Activated CD8-positive, alpha-beta memory T cell treated with anti-CD3 and anti-CD28 coated beads, Interleukin-2, amount 50 U/mL, for 24 hours (primary cell): Measurements from ENCODE around the gene TMIGD2.
"Not testable (repeated sequence)": the region's sequence is repeated elsewhere in the genome, so short reads cannot be mapped to it uniquely, and the experiment has no call there.

Experiments
- DNase-seq: peaks from one replicate; pipeline ENCODE4 v3.0.0-alpha.2; 2020; ENCODE audit errors: extremely low read depth

The TMIGD2 gene

DNA sequence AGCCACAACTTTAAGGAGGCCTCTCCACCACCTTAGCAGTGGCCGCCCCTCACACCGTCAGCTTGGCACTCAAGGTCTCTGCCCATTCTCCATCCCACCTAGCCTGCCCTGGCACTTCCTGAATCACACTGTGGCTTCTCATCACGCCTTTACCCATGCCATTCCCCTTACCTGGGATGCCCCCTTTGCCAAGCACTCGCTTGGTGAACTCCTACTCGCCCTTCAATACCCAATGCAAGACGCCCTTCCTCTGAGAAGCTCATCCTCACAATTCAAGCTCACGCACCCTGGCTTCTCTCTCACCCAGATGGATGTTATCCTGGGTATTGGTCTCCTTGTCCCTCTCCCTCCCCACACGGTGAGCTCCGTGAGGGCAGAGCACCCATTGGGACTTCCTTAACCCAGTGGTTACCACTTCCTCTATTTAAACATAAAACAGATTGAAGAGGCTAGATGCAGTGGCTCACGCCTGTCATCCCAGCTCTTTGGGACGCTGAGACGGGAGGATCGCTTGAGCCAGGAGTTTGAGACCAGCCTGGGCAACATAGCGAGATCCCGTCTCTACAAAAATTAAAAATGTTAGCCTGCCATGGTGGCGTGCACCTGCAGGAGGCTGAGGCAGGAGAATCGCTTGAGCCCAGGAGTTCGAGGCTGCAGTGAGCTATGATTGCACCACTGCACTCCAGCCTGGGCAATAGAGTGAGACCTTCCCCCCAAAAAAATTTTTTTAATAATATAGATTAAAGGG lies 35.8 kb downstream of the TMIGD2 start:
- DNase-seq, result no peak

DNA sequence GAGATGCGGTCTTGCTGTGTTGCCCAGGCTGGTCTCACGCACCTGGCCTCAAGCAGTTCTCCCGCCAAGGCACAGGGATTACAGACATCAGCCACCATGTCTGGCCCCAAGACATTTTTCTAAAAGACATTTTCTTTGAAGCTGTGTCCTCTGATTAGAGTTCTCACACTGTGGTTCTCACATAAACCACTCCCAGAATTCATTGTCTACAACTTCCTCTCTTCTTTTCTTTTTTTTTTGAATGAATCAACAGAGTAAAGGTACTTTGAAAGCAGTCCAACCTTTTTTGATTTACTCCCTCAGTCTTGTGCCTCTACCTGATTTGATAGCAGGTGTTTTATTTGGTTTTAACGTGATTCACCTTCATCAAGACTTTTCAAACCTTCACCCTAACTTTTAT lies 37.4 kb downstream of the TMIGD2 start:
- DNase-seq, result no peak

DNA sequence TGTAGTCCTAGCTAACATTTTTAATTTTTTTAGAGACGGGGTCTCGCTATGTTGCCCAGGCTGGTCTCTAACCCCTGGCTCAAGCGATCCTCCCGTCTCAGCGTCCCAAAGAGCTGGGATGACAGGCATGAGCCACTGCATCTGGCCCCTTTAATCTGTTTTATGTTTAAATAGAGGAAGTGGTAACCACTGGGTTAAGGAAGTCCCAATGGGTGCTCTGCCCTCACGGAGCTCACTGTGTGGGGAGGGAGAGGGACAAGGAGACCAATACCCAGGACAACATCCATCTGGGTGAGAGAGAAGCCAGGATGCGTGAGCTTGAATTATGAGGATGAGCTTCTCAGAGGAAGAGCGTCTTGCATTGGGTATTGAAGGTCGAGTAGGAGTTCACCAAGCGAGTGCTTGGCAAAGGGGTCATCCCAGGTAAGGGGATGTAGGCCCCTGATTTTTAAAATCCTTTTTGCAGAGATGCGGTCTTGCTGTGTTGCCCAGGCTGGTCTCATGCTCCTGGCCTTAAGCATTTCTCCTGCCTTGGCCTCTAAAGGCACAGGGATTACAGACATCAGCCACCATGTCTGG lies 41.5 kb downstream of the TMIGD2 start:
- DNase-seq, result no peak

DNA sequence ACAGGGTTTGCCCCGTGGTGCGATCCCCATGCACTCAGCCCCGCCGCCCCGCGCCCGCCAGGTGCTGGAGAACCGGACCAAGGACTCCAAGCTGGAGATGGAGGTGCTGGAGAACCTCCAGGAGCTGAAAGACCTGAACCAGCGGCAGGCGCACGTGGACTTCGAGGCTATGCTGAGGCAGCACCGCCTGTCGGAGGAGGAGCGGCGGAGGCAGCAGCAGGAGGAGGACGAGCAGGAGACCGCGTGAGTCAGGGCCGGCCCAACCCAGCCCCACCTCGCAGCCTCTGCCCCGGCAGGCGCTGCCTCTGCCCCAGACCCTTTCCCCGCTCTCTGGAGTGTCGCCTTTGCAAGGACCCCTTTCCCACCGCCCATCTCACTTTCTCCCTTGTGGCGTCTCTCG lies 44.0 kb downstream of the TMIGD2 start:
- no peak for DNase-seq

DNA sequence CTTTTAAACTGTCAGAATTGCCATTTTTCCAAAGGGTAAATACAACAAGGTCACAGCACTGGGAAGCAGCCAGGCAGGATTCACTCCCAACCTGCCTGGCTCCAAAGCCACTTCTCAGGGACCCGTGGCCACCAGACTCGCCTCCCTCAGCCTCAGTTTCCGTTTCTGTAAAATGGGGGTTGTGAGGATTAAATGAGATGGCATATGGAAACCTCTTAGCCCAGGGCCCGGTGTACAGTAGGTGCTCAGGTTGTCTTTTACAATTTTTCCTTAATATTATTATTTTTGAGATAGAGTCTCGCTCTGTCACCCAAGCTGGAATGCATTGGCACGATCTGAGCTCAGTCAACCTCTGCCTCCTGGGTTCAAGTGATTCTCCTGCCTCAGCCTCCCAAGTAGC lies 45.2 kb downstream of the TMIGD2 start:
- no peak for DNase-seq

DNA sequence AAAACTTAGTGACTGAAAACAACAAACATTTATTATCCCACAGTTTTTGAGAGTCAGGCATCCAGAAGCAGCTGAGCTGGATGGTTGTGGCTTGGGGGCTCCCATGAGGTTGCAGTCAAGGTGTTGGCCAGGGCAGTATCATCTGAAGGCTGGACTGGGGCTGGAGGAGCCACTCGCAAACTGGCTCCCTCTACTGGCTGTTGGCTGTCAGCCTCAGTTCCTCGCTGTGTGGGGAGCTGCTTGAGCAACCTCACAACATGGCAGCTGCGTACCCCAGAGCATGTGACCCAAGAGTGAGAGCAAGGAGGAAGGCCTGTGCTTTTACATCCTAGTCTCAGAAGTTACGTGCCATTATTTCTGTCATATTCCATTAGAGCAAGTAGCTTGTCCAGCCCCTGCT lies 45.6 kb downstream of the TMIGD2 start:
- no peak for DNase-seq

DNA sequence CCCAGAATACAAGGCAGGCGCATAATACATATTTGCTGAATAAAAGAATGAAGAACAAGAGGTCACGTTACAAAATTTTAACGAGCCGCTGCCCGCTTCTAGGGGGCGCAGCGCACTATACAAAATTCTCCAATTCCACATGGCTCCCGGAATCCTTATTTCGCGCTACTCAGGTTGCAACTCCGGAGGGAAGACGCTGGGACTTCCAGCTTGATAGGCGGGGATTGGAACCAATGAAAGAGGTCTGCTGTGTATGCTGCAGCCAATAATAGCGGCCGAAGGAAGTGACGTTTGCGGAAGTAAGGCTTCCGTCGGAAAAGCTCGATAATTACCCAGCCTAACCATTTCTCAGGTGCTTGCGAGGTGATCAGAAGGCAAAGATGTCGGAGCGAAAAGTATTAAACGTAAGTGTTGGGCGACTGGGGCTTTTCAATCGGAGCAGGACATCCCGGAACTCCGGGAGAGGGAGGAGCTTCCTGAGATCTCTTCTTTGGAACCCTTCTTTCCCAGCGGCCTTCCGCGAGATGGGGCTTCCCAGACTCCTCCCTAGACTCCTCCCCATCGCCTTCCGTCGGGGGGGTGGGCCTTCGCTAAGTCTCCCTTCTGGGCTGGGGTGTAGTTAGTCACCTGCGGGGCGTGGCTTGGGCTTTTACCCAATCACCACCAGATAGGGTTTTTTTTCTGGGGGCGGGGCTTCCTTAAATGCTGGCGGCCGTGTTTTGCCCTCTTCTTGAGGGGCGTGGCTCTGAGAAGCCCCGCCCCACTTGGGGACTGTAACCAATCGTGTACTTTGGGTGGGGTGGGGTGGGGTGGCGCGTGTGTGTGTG lies 55.2 kb downstream of the TMIGD2 start, which contains the start of gene YJU2:
Gene YJU2, plus strand, starts transcription at position 314 of the 827 bp plus-strand sequence. Its CDS starts 67 bp downstream, at position 381.
- peak; percentile 98 for DNase-seq

DNA sequence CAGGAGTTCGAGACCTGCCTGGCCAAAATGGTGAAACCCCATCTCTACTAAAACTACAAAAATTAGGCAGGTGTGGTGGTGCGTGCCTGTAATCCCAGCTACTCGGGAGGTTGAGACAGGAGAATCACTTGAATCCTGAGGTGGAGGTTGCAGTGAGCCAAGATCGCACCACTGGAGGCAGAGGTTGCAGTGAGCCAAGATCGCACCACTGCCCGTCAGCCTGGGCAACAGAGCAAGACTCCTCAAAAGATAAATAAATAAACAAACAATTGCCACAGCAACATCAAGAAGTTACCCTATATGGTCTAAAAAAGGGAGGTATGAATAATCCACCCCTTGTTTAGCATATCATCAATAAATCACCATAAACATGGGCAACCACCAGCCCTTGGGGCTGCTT lies 56.3 kb downstream of the TMIGD2 start:
- DNase-seq, result not testable (repeated sequence)
